CD4-positive, CD25-positive, alpha-beta regulatory T cell (primary cell): ENCODE measurements around the gene DMGDH. TPM values are rescaled to one million over a fixed set of nuclear protein-coding genes. Genes with fewer than 3 reads are reported as not detected.

Source experiments
- ATAC-seq, 2 donors: fragments of 150-1000 bp; cut with Tn5 transposase; one replicate each; pipeline ENCODE4 v1.10.0; 2021; ENCODE audit warnings: low read depth in 2 of 2, moderate number of reproducible peaks in 2 of 2, moderate library complexity in 1 of 2
- DNase-seq, 3 donors: peaks; one replicate each; pipeline versions ENCODE4 v3.0.0 to v3.0.0-alpha.2; 2012 to 2022; ENCODE audit warnings: mixed read lengths in 1 of 3
- H3K27ac ChIP-seq: one replicate; pipeline ENCODE4 v1.7.0; 2013; ENCODE audit warnings: mild to moderate bottlenecking, low read length; ENCODE audit not compliant: insufficient read depth, poor library complexity, severe bottlenecking
- H3K27me3 ChIP-seq: one replicate; pipeline ENCODE4 v1.7.0; 2013; ENCODE audit warnings: low read length; ENCODE audit not compliant: control insufficient read depth, insufficient read depth
- H3K36me3 ChIP-seq: one replicate; pipeline ENCODE4 v1.7.0; 2013; ENCODE audit warnings: mild to moderate bottlenecking, low read length, moderate library complexity; ENCODE audit not compliant: control insufficient read depth, insufficient read depth
- H3K4me1 ChIP-seq: 2 replicates; pipeline ENCODE4 v1.7.0; 2013; ENCODE audit warnings: mild to moderate bottlenecking, low read length; ENCODE audit not compliant: insufficient read depth, control insufficient read depth, poor library complexity, severe bottlenecking
- H3K4me3 ChIP-seq: one replicate; pipeline ENCODE4 v1.7.0; 2013; ENCODE audit warnings: low read depth, mild to moderate bottlenecking, low read length, moderate library complexity
- H3K9me3 ChIP-seq, 2 experiments: 1 replicate in 1 of 2; 2 replicates in 1 of 2; pipeline ENCODE4 v1.7.0; 2013; ENCODE audit warnings: low read length in 2 of 2, mild to moderate bottlenecking in 1 of 2, moderate library complexity in 1 of 2; ENCODE audit not compliant: control insufficient read depth in 2 of 2
- H3K27ac Mint-ChIP-seq, 3 donors: one replicate each; pipeline ENCODE4 v1.8.0; 2020 to 2022; ENCODE audit warnings: mild to moderate bottlenecking in 3 of 3, mixed read lengths in 3 of 3, moderate library complexity in 2 of 3
- H3K27me3 Mint-ChIP-seq: one replicate; pipeline ENCODE4 v1.8.0; 2022; ENCODE audit warnings: mild to moderate bottlenecking, mixed read lengths
- H3K36me3 Mint-ChIP-seq: one replicate; pipeline ENCODE4 v1.8.0; 2020; ENCODE audit warnings: mixed read lengths
- H3K4me1 Mint-ChIP-seq, 4 donors: one replicate each; pipeline ENCODE4 v1.8.0; 2020 to 2022; ENCODE audit warnings: mixed read lengths in 4 of 4, mild to moderate bottlenecking in 1 of 4
- H3K4me3 Mint-ChIP-seq, 4 donors: one replicate each; pipeline ENCODE4 v1.8.0; 2020 to 2022; ENCODE audit warnings: mild to moderate bottlenecking in 4 of 4, mixed read lengths in 4 of 4, moderate library complexity in 3 of 4
- H3K9me3 Mint-ChIP-seq, 7 donors: one replicate each; pipeline ENCODE4 v1.8.0; 2020 to 2022; ENCODE audit warnings: mixed read lengths in 7 of 7, mild to moderate bottlenecking in 3 of 7, moderate library complexity in 2 of 7
- polyA plus RNA-seq, 4 donors: library from polyadenylated mRNA; unstranded; fragments of 300-500 nt; fragmentation: Illumina TruSeq; gene quantifications; one replicate each; pipeline ENCODE4 v1.2.3, GENCODE V29; 2021
- total RNA-seq: library from RNA; stranded (reverse); gene quantifications from one replicate; pipeline ENCODE4 v1.2.3, GENCODE V29; 2022

Gene DMGDH
- total and polyA plus RNA-seq, 5 donors from 2014 or later = 0.33 to 1.8 (median 0.80) TPM

DNA sequence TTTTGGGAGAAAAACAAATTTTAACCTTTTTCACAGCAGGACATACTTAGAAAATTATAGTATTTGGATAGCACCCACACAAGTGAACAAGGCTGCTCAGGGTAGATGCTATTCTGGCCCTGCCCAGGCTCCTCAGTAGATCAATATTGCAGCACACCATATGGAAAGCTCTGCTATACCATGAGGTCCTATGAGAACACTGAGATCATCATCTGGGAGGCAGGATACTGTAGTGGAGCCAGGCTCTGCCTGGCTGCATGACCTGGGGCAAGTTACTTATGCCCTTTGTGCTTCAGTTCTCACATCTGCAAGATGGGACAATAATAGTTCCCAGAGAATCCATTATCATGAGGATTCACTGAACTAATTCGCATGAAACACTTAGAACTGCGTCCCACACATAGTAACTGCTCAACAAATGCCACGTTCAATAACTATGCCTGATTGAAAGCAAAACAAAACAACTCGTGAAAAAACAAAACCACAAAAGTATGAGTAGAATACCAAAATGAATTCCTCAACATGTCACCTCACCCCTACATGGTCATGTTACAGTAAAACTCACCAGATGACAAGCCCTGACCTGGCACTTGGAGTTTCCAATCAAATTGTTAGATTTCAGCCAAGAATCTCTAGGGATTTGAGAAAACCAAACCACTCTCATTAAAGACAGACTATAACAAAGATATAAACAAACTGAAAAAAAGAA, 116.2 kb downstream of the DMGDH start:
- Histone ChIP-seq H3K4me3 (no peak overlapping the region), H3K4me1 (no peaks in the 10 kb centered on the region), H3K27ac (no peak overlapping the region), H3K36me3 (peaks cover 2% of the 10 kb centered on the region), H3K9me3 (no peaks in the 10 kb centered on the region), H3K27me3 (no peaks in the 10 kb centered on the region)
- Mint-ChIP-seq H3K27ac (peak overlapping the region in 1 of 3 donors; percentile 43), H3K36me3 (peaks cover 22% of the 10 kb centered on the region), H3K27me3 (no peaks in the 10 kb centered on the region), H3K4me1 (peaks cover 0 to 12% (median under 1%) of the 10 kb centered on the region in 4 donors), H3K4me3 (no peak overlapping the region), H3K9me3 (no peaks in the 10 kb centered on the region)
- ATAC-seq (no peak), DNase-seq (peak in 1 of 3 donors; percentile 2)

Other genes with a start within 250 kb of the DMGDH start
- gene ARSB, start 84.4 kb downstream of the DMGDH start, total RNA-seq = 6.5 TPM
- 1 to 10 TPM; 3.4 to 4.9 (median 4.2) TPM for gene ARSB, start 84.4 kb downstream of the DMGDH start, polyA plus RNA-seq
- gene BHMT2, start 93 bp upstream of the DMGDH start, total RNA-seq = not detected
- not detected for gene BHMT2, start 93 bp upstream of the DMGDH start, polyA plus RNA-seq
- not detected for gene BHMT, start 42.1 kb upstream of the DMGDH start, total RNA-seq
- not detected for gene BHMT, start 42.1 kb upstream of the DMGDH start, polyA plus RNA-seq
- gene JMY, start 166.5 kb upstream of the DMGDH start, total RNA-seq = 71.6 TPM
- gene JMY, start 166.5 kb upstream of the DMGDH start, polyA plus RNA-seq = 1 to 10 TPM; 4.9 to 8.1 (median 6.1) TPM